HEK293 (cell line): ENCODE measurements around the gene SDF2.

Source experiments
- CTCF ChIP-seq: fragments of 450-650 bp; formaldehyde crosslinking; IDR thresholded peaks from 2 replicates; pipeline ENCODE4 v1.5.1; 2016; ENCODE audit warnings: missing biosample characterization, missing genetic modification characterization
- EGR2 ChIP-seq: fragments of 450-650 bp; formaldehyde crosslinking; IDR thresholded peaks from 2 replicates; pipeline ENCODE4 v1.5.1; 2016; ENCODE audit warnings: low read depth, missing biosample characterization, missing genetic modification characterization
- GFI1B ChIP-seq: fragments of 450-650 bp; formaldehyde crosslinking; IDR thresholded peaks from 2 replicates; pipeline ENCODE4 v1.5.1; 2016; ENCODE audit warnings: missing biosample characterization, missing genetic modification characterization
- PRDM2 ChIP-seq: fragments of 450-650 bp; formaldehyde crosslinking; IDR thresholded peaks from 2 replicates; pipeline ENCODE4 v1.5.1; 2016; ENCODE audit warnings: missing biosample characterization, missing genetic modification characterization, borderline replicate concordance
- SCRT1 ChIP-seq: fragments of 450-650 bp; formaldehyde crosslinking; IDR thresholded peaks from 2 replicates; pipeline ENCODE4 v1.5.1; 2016; ENCODE audit warnings: missing biosample characterization, missing genetic modification characterization, borderline replicate concordance
- SP2 ChIP-seq: fragments of 450-650 bp; formaldehyde crosslinking; IDR thresholded peaks from 2 replicates; pipeline ENCODE4 v1.5.1; 2016; ENCODE audit warnings: missing biosample characterization, missing genetic modification characterization
- SP3 ChIP-seq: fragments of 450-650 bp; formaldehyde crosslinking; IDR thresholded peaks from 2 replicates; pipeline ENCODE4 v1.5.1; 2016; ENCODE audit warnings: missing biosample characterization, missing genetic modification characterization
- YY2 ChIP-seq: fragments of 450-650 bp; formaldehyde crosslinking; IDR thresholded peaks from 2 replicates; pipeline ENCODE4 v1.5.1; 2016; ENCODE audit warnings: missing biosample characterization, missing genetic modification characterization
- ZBTB21 ChIP-seq: fragments of 450-650 bp; formaldehyde crosslinking; IDR thresholded peaks from 2 replicates; pipeline ENCODE4 v1.5.1; 2017; ENCODE audit warnings: missing biosample characterization, missing genetic modification characterization
- ZBTB48 ChIP-seq: fragments of 450-650 bp; formaldehyde crosslinking; IDR thresholded peaks from 2 replicates; pipeline ENCODE4 v1.5.1; 2016; ENCODE audit warnings: missing biosample characterization, missing genetic modification characterization
- ZEB2 ChIP-seq: fragments of 450-650 bp; formaldehyde crosslinking; IDR thresholded peaks from 2 replicates; pipeline ENCODE4 v1.5.1; 2016; ENCODE audit warnings: missing biosample characterization, missing genetic modification characterization
- ZFP37 ChIP-seq: fragments of 450-650 bp; formaldehyde crosslinking; IDR thresholded peaks from 2 replicates; pipeline ENCODE4 v1.5.1; 2016; ENCODE audit warnings: missing biosample characterization, missing genetic modification characterization
- ZNF132 ChIP-seq: fragments of 450-650 bp; formaldehyde crosslinking; IDR thresholded peaks from 2 replicates; pipeline ENCODE4 v1.5.1; 2017; ENCODE audit warnings: missing biosample characterization, missing genetic modification characterization, borderline replicate concordance
- ZNF146 ChIP-seq: fragments of 450-650 bp; formaldehyde crosslinking; IDR thresholded peaks from 2 replicates; pipeline ENCODE4 v1.5.1; 2016; ENCODE audit warnings: missing biosample characterization, missing genetic modification characterization
- ZNF175 ChIP-seq: fragments of 450-650 bp; formaldehyde crosslinking; IDR thresholded peaks from 2 replicates; pipeline ENCODE4 v1.5.1; 2016; ENCODE audit warnings: missing biosample characterization, missing genetic modification characterization
- ZNF239 ChIP-seq: fragments of 450-650 bp; formaldehyde crosslinking; IDR thresholded peaks from 2 replicates; pipeline ENCODE4 v1.5.1; 2016; ENCODE audit warnings: missing biosample characterization, missing genetic modification characterization
- ZNF335 ChIP-seq: fragments of 450-650 bp; formaldehyde crosslinking; conservative IDR thresholded peaks from 2 replicates; pipeline ENCODE4 v1.5.1; 2016; ENCODE audit warnings: missing biosample characterization, missing genetic modification characterization
- ZNF341 ChIP-seq: fragments of 450-650 bp; formaldehyde crosslinking; IDR thresholded peaks from 2 replicates; pipeline ENCODE4; 2016; ENCODE audit warnings: low read depth, missing biosample characterization, missing genetic modification characterization
- ZNF391 ChIP-seq: fragments of 450-650 bp; formaldehyde crosslinking; IDR thresholded peaks from 2 replicates; pipeline ENCODE4 v1.5.1; 2016; ENCODE audit warnings: low read depth, missing biosample characterization, missing genetic modification characterization, borderline replicate concordance
- ZNF416 ChIP-seq: fragments of 450-650 bp; formaldehyde crosslinking; IDR thresholded peaks from 2 replicates; pipeline ENCODE4 v1.5.1; 2016; ENCODE audit warnings: missing biosample characterization, missing genetic modification characterization
- ZNF501 ChIP-seq: fragments of 450-650 bp; formaldehyde crosslinking; IDR thresholded peaks from 2 replicates; pipeline ENCODE4 v1.5.1; 2016; ENCODE audit warnings: missing biosample characterization, missing genetic modification characterization
- ZNF670 ChIP-seq: fragments of 450-650 bp; formaldehyde crosslinking; IDR thresholded peaks from 2 replicates; pipeline ENCODE4 v1.5.1; 2016; ENCODE audit warnings: missing biosample characterization, missing genetic modification characterization, low read depth
- ZNF76 ChIP-seq: fragments of 450-650 bp; formaldehyde crosslinking; IDR thresholded peaks from 2 replicates; pipeline ENCODE4; 2016; ENCODE audit warnings: low read depth, missing biosample characterization, missing genetic modification characterization, borderline replicate concordance
- TF ChIP-seq, protein P1 (sequence below): fragments of 450-650 bp; formaldehyde crosslinking; IDR thresholded peaks from 2 replicates; pipeline ENCODE4 v1.5.1; 2016; ENCODE audit warnings: missing biosample characterization, missing genetic modification characterization
- TF ChIP-seq, protein P2 (sequence below): IDR thresholded peaks from 2 replicates; pipeline ENCODE4 v1.6.1; 2011; ENCODE audit warnings: mild to moderate bottlenecking, low read depth, low read length, borderline replicate concordance

SDF2 gene

DNA sequence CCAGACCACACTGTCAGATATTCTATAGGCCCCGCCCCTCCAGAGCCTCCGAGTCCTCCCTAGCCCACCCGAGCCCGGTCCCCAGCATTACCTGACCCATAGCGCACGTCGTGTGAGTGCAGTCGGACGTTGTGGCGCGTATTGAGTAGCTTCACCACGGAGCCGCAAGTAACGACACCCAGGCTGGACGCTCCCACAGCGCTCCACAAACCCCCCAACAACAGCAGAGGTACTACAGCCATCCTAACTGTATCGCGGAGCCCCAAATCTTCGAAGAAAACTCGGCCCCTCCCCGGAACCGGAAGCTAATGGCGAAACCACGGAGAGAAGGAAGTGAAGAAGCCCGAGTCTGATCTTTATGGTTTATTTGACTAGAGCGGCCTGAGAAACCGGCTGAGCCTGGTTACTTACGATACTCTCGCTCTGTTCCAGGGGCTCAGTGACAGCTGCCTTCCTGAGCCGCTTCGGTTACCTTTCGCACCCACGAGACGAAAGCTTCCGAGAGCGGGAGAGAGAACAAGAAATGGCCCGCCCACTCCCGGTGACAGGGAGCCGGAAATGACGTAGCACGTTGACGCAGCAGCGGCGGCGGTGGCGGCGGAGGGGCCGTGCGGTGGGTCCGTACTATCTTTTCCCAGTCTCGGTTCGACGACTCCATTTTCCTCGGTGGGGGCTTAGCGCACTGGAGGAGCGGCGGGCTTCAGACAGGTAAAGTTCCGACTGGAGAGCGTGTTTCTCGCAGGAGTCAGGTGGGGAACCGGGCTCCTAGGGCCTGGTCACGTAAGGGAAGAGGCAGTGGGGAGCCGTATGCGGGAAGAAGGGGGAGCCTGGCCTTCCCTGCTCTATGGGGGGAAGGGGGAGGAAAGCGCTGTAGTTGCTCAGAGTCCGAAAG, at the start of gene SDF2, which contains the start of gene SUPT6H (continued):
- TF ChIP-seq SP2 (peak; percentile 91), ZFP37 (tag by site-specific recombination) (no peak), ZEB2 (tag by site-specific recombination) (peak; percentile 95), ZBTB48 (tag by site-specific recombination) (peak; percentile 71), ZNF132 (tag by site-specific recombination) (no peak), ZNF341 (peak; percentile 46), ZNF670 (tag by site-specific recombination) (no peak), ZNF416 (tag by site-specific recombination) (no peak), SP3 (peak; percentile 88), CTCF (tag by site-specific recombination) (peak; percentile 8; the same call in 1 of the 2 replicates), SCRT1 (tag by site-specific recombination) (no peak; the same call in 1 of the 2 replicates), ZNF239 (tag by site-specific recombination) (no peak), ZNF391 (tag by site-specific recombination) (peak; percentile 30; the same call in 1 of the 2 replicates), ZNF335 (peak; percentile 89), YY2 (tag by site-specific recombination) (peak; percentile 74; the same call in 1 of the 2 replicates), ZBTB21 (tag by site-specific recombination) (peak; percentile 95), PRDM2 (no peak), ZNF501 (tag by site-specific recombination) (peak; percentile 62), EGR2 (tag by site-specific recombination) (peak; percentile 68), GFI1B (tag by site-specific recombination) (no peak), ZNF76 (tag by site-specific recombination) (peak; percentile 82), ZNF146 (tag by site-specific recombination) (no peak), ZNF175 (tag by site-specific recombination) (no peak)
- TF ChIP-seq, protein P1, sequence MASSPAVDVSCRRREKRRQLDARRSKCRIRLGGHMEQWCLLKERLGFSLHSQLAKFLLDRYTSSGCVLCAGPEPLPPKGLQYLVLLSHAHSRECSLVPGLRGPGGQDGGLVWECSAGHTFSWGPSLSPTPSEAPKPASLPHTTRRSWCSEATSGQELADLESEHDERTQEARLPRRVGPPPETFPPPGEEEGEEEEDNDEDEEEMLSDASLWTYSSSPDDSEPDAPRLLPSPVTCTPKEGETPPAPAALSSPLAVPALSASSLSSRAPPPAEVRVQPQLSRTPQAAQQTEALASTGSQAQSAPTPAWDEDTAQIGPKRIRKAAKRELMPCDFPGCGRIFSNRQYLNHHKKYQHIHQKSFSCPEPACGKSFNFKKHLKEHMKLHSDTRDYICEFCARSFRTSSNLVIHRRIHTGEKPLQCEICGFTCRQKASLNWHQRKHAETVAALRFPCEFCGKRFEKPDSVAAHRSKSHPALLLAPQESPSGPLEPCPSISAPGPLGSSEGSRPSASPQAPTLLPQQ, result peak; percentile 91
- TF ChIP-seq, protein P2, sequence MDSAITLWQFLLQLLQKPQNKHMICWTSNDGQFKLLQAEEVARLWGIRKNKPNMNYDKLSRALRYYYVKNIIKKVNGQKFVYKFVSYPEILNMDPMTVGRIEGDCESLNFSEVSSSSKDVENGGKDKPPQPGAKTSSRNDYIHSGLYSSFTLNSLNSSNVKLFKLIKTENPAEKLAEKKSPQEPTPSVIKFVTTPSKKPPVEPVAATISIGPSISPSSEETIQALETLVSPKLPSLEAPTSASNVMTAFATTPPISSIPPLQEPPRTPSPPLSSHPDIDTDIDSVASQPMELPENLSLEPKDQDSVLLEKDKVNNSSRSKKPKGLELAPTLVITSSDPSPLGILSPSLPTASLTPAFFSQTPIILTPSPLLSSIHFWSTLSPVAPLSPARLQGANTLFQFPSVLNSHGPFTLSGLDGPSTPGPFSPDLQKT, result peak; percentile 80
